Measurements from ENCODE around the gene ATN1.

DNA sequence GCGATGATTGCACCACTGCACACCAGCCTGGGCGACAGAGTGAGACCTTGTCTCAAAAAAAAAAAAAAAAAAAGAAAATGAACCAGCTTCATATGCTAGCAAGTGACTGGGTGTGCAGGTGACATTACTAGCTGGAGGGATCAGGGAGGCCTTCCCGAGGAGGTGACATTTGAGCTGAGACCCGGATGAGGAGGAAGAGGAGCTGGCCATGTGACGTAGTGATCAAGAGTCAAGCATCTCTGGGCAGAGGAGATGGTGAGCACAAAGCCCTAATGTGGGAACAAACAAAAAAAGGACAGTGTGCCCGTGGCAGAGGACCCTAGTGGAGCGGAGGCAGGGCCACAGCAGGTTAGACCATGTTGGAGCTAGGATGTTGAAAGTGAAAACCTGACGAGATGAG is 19.9 kb downstream of the ATN1 start:
- no peak for TF ChIP-seq CTCF (IDR thresholded peaks at IDR 0.05)
- TF ChIP-seq POLR2AphosphoS5 (IDR thresholded peaks at IDR 0.05): no peak

Measured in prostate gland (tissue), 2 donors.